Measurements from ENCODE around the gene CABP5. TPM values are rescaled to one million over a fixed set of nuclear protein-coding genes. Genes with fewer than 3 reads are reported as not detected.
"Not testable (repeated sequence)": the region's sequence is repeated elsewhere in the genome, so short reads cannot be mapped to it uniquely, and the experiment has no call there.

CABP5 gene
- not detected for total RNA-seq

- Histone ChIP-seq H3K27ac (ENCODE audit: low read depth, low read length) (no peak within 1 kb of the TSS), H3K36me3 (ENCODE audit: control insufficient read depth in 3 of 3, insufficient read depth in 3 of 3, low read length in 3 of 3) (peaks cover 11 to 17% (median 14%) of the 10 kb centered on the region in 3 donors), H3K4me1 (ENCODE audit: control insufficient read depth in 3 of 3, insufficient read depth in 3 of 3, low read length in 3 of 3) (no peaks in the 10 kb centered on the region), H3K4me3 (ENCODE audit: low read length in 3 of 3) (no peak within 1 kb of the TSS), H3K9ac (ENCODE audit: low read depth in 1 of 3, low read length in 3 of 3) (no peak within 1 kb of the TSS), H3K27me3 (ENCODE audit: control insufficient read depth in 3 of 3, insufficient read depth in 3 of 3, low read length in 3 of 3) (peaks cover 5 to 7% (median 5%) of the 10 kb centered on the region in 3 donors), H3K9me3 (ENCODE audit: control insufficient read depth in 3 of 3, low read length in 3 of 3) (no peaks in the 10 kb centered on the region)
Observed at GRCh38 chr19:48043675-48044258, at the start of gene CABP5. Gene CABP5, minus strand, starts transcription at chr19:48044079. Its CDS starts 157 bp downstream, at chr19:48043922.

- peaks cover 26 to 49% (median 46%) of the 10 kb centered on the region in 3 donors for H3K36me3 ChIP-seq (ENCODE audit: control insufficient read depth in 3 of 3, insufficient read depth in 3 of 3, low read length in 3 of 3)
Observed at GRCh38 chr19:48091111-48091718, 47.3 kb upstream of the CABP5 start.

GRCh38 chr19:48090281-48090802, 46.5 kb upstream of the CABP5 start:
- no peak overlapping the region for H3K9ac ChIP-seq (ENCODE audit: low read depth in 1 of 3, low read length in 3 of 3)
- H3K4me1 ChIP-seq (ENCODE audit: control insufficient read depth in 3 of 3, insufficient read depth in 3 of 3, low read length in 3 of 3), result peaks cover 0 to 13% (median 4%) of the 10 kb centered on the region in 3 donors
- peaks cover 0 to 2% (median 0%) of the 10 kb centered on the region in 3 donors for H3K9me3 ChIP-seq (ENCODE audit: control insufficient read depth in 3 of 3, low read length in 3 of 3)
- H3K4me3 ChIP-seq (ENCODE audit: low read length in 3 of 3), result no peak overlapping the region
- no peaks in the 10 kb centered on the region for H3K27me3 ChIP-seq (ENCODE audit: control insufficient read depth in 3 of 3, insufficient read depth in 3 of 3, low read length in 3 of 3)
- H3K36me3 ChIP-seq (ENCODE audit: control insufficient read depth in 3 of 3, insufficient read depth in 3 of 3, low read length in 3 of 3), result peaks cover 22 to 44% (median 40%) of the 10 kb centered on the region in 3 donors
- no peak overlapping the region for H3K27ac ChIP-seq (ENCODE audit: low read depth, low read length)

More at GRCh38 chr19:48091111-48091718, 47.3 kb upstream of the CABP5 start:
- H3K9me3 ChIP-seq (ENCODE audit: control insufficient read depth in 3 of 3, low read length in 3 of 3); H3K4me3 ChIP-seq (ENCODE audit: low read length in 3 of 3); H3K27me3 ChIP-seq (ENCODE audit: control insufficient read depth in 3 of 3, insufficient read depth in 3 of 3, low read length in 3 of 3); H3K27ac ChIP-seq (ENCODE audit: low read depth, low read length); H3K9ac ChIP-seq (ENCODE audit: low read depth in 1 of 3, low read length in 3 of 3); H3K4me1 ChIP-seq (ENCODE audit: control insufficient read depth in 3 of 3, insufficient read depth in 3 of 3, low read length in 3 of 3): not testable (repeated sequence)

GRCh38 chr19:48088991-48089390, 45.1 kb upstream of the CABP5 start:
- H3K9ac ChIP-seq (ENCODE audit: low read depth in 1 of 3, low read length in 3 of 3); H3K27me3 ChIP-seq (ENCODE audit: control insufficient read depth in 3 of 3, insufficient read depth in 3 of 3, low read length in 3 of 3); H3K4me3 ChIP-seq (ENCODE audit: low read length in 3 of 3); H3K27ac ChIP-seq (ENCODE audit: low read depth, low read length); H3K9me3 ChIP-seq (ENCODE audit: control insufficient read depth in 3 of 3, low read length in 3 of 3): not testable (repeated sequence)
- H3K36me3 ChIP-seq (ENCODE audit: control insufficient read depth in 3 of 3, insufficient read depth in 3 of 3, low read length in 3 of 3), result peaks cover 10 to 33% (median 32%) of the 10 kb centered on the region in 3 donors
- H3K4me1 ChIP-seq (ENCODE audit: control insufficient read depth in 3 of 3, insufficient read depth in 3 of 3, low read length in 3 of 3), result peaks cover 0 to 24% (median 12%) of the 10 kb centered on the region in 3 donors

GRCh38 chr19:48085904-48086864, 42.3 kb upstream of the CABP5 start:
- H3K27me3 ChIP-seq (ENCODE audit: control insufficient read depth in 3 of 3, insufficient read depth in 3 of 3, low read length in 3 of 3), result no peaks in the 10 kb centered on the region
- no peak overlapping the region for H3K4me3 ChIP-seq (ENCODE audit: low read length in 3 of 3)
- peaks cover 0 to 2% (median 0%) of the 10 kb centered on the region in 3 donors for H3K9me3 ChIP-seq (ENCODE audit: control insufficient read depth in 3 of 3, low read length in 3 of 3)
- H3K4me1 ChIP-seq (ENCODE audit: control insufficient read depth in 3 of 3, insufficient read depth in 3 of 3, low read length in 3 of 3), result peaks cover 0 to 25% (median 13%) of the 10 kb centered on the region in 3 donors
- H3K36me3 ChIP-seq (ENCODE audit: control insufficient read depth in 3 of 3, insufficient read depth in 3 of 3, low read length in 3 of 3), result peaks cover 7 to 22% (median 17%) of the 10 kb centered on the region in 3 donors
- H3K9ac ChIP-seq (ENCODE audit: low read depth in 1 of 3, low read length in 3 of 3), result no peak overlapping the region
- H3K27ac ChIP-seq (ENCODE audit: low read depth, low read length), result peak overlapping the region; percentile 50

- peaks cover 7 to 18% (median 15%) of the 10 kb centered on the region in 3 donors for H3K36me3 ChIP-seq (ENCODE audit: control insufficient read depth in 3 of 3, insufficient read depth in 3 of 3, low read length in 3 of 3)
- H3K9me3 ChIP-seq (ENCODE audit: control insufficient read depth in 3 of 3, low read length in 3 of 3), result peaks cover 0 to 2% (median 0%) of the 10 kb centered on the region in 3 donors
- peak overlapping the region in 1 of 3 donors; percentile 34 for H3K9ac ChIP-seq (ENCODE audit: low read depth in 1 of 3, low read length in 3 of 3)
- H3K27ac ChIP-seq (ENCODE audit: low read depth, low read length), result peak overlapping the region; percentile 50
- H3K27me3 ChIP-seq (ENCODE audit: control insufficient read depth in 3 of 3, insufficient read depth in 3 of 3, low read length in 3 of 3), result no peaks in the 10 kb centered on the region
- H3K4me3 ChIP-seq (ENCODE audit: low read length in 3 of 3), result no peak overlapping the region
- H3K4me1 ChIP-seq (ENCODE audit: control insufficient read depth in 3 of 3, insufficient read depth in 3 of 3, low read length in 3 of 3), result peaks cover 0 to 25% (median 13%) of the 10 kb centered on the region in 3 donors
Observed at GRCh38 chr19:48085076-48085475, 41.2 kb upstream of the CABP5 start.

- Histone ChIP-seq H3K4me3 (ENCODE audit: low read length in 3 of 3) (no peak overlapping the region), H3K36me3 (ENCODE audit: control insufficient read depth in 3 of 3, insufficient read depth in 3 of 3, low read length in 3 of 3) (peaks cover 11 to 24% (median 13%) of the 10 kb centered on the region in 3 donors), H3K27ac (ENCODE audit: low read depth, low read length) (no peak overlapping the region), H3K27me3 (ENCODE audit: control insufficient read depth in 3 of 3, insufficient read depth in 3 of 3, low read length in 3 of 3) (no peaks in the 10 kb centered on the region), H3K4me1 (ENCODE audit: control insufficient read depth in 3 of 3, insufficient read depth in 3 of 3, low read length in 3 of 3) (peaks cover 0 to 20% (median 13%) of the 10 kb centered on the region in 3 donors), H3K9ac (ENCODE audit: low read depth in 1 of 3, low read length in 3 of 3) (no peak overlapping the region), H3K9me3 (ENCODE audit: control insufficient read depth in 3 of 3, low read length in 3 of 3) (peaks cover 0 to 2% (median 0%) of the 10 kb centered on the region in 3 donors)
Observed at GRCh38 chr19:48081106-48081505, 37.2 kb upstream of the CABP5 start.

GRCh38 chr19:48070177-48070769, 26.4 kb upstream of the CABP5 start:
- H3K36me3 ChIP-seq (ENCODE audit: control insufficient read depth in 3 of 3, insufficient read depth in 3 of 3, low read length in 3 of 3), result peaks cover 37 to 47% (median 44%) of the 10 kb centered on the region in 3 donors
- not testable (repeated sequence) for H3K4me1 ChIP-seq (ENCODE audit: control insufficient read depth in 3 of 3, insufficient read depth in 3 of 3, low read length in 3 of 3); H3K9ac ChIP-seq (ENCODE audit: low read depth in 1 of 3, low read length in 3 of 3); H3K27ac ChIP-seq (ENCODE audit: low read depth, low read length); H3K9me3 ChIP-seq (ENCODE audit: control insufficient read depth in 3 of 3, low read length in 3 of 3); H3K27me3 ChIP-seq (ENCODE audit: control insufficient read depth in 3 of 3, insufficient read depth in 3 of 3, low read length in 3 of 3); H3K4me3 ChIP-seq (ENCODE audit: low read length in 3 of 3)

- H3K36me3 ChIP-seq (ENCODE audit: control insufficient read depth in 3 of 3, insufficient read depth in 3 of 3, low read length in 3 of 3), result peaks cover 35 to 48% (median 44%) of the 10 kb centered on the region in 3 donors
- H3K9me3 ChIP-seq (ENCODE audit: control insufficient read depth in 3 of 3, low read length in 3 of 3), result no peaks in the 10 kb centered on the region
- H3K9ac ChIP-seq (ENCODE audit: low read depth in 1 of 3, low read length in 3 of 3), result no peak overlapping the region
Observed at GRCh38 chr19:48069435-48069834, 25.6 kb upstream of the CABP5 start.

More at GRCh38 chr19:48069435-48069834, 25.6 kb upstream of the CABP5 start:
- H3K4me3 ChIP-seq (ENCODE audit: low read length in 3 of 3), result no peak overlapping the region
- H3K27ac ChIP-seq (ENCODE audit: low read depth, low read length), result no peak overlapping the region
- H3K4me1 ChIP-seq (ENCODE audit: control insufficient read depth in 3 of 3, insufficient read depth in 3 of 3, low read length in 3 of 3), result peaks cover 0 to 5% (median 0%) of the 10 kb centered on the region in 3 donors
- no peaks in the 10 kb centered on the region for H3K27me3 ChIP-seq (ENCODE audit: control insufficient read depth in 3 of 3, insufficient read depth in 3 of 3, low read length in 3 of 3)

All from skeletal muscle tissue (tissue), 4 donors.